ENCODE results near the gene NTRK2.

Gene NTRK2

GRCh38 chr9:84823421-84824271, 154.1 kb downstream of the NTRK2 start:
- DNase-seq (ENCODE audit: low read depth in 1 of 2, low spot score in 1 of 2), result no peak
- TF ChIP-seq JUND (IDR thresholded peaks at IDR 0.05; ENCODE audit: low read depth), result no peak
- in situ Hi-C loops (cut with HindIII; ENCODE audit: low pct_unique_long_range_greater_than_20kb, low sequenced_read_pairs), result no loop called here

GRCh38 chr9:84827216-84827765, 157.8 kb downstream of the NTRK2 start:
- TF ChIP-seq JUND (IDR thresholded peaks at IDR 0.05; ENCODE audit: low read depth), result no peak
- in situ Hi-C loops (cut with HindIII; ENCODE audit: low pct_unique_long_range_greater_than_20kb, low sequenced_read_pairs), result no loop called here
- DNase-seq (ENCODE audit: low read depth in 1 of 2, low spot score in 1 of 2), result no peak

- DNase-seq (ENCODE audit: low read depth in 1 of 2, low spot score in 1 of 2), result no peak
- no peak for TF ChIP-seq JUND (IDR thresholded peaks at IDR 0.05; ENCODE audit: low read depth)
- in situ Hi-C loops (cut with HindIII; ENCODE audit: low pct_unique_long_range_greater_than_20kb, low sequenced_read_pairs), result no loop called here
These were observed 158.5 kb downstream of the NTRK2 start for GRCh38 chr9:84828046-84828445.

- no peak for TF ChIP-seq JUND (IDR thresholded peaks at IDR 0.05; ENCODE audit: low read depth)
- DNase-seq (ENCODE audit: low read depth in 1 of 2, low spot score in 1 of 2), result no peak
- in situ Hi-C loops (cut with HindIII; ENCODE audit: low pct_unique_long_range_greater_than_20kb, low sequenced_read_pairs), result no loop called here
These were observed 159.9 kb downstream of the NTRK2 start for GRCh38 chr9:84829471-84829870.

GRCh38 chr9:84829997-84830696, 160.6 kb downstream of the NTRK2 start:
- no peak for TF ChIP-seq JUND (IDR thresholded peaks at IDR 0.05; ENCODE audit: low read depth)
- in situ Hi-C loops (cut with HindIII; ENCODE audit: low pct_unique_long_range_greater_than_20kb, low sequenced_read_pairs), result no loop called here
- DNase-seq (ENCODE audit: low read depth in 1 of 2, low spot score in 1 of 2), result no peak

GRCh38 chr9:84831377-84831776, 161.8 kb downstream of the NTRK2 start:
- no peak for DNase-seq (ENCODE audit: low read depth in 1 of 2, low spot score in 1 of 2)
- in situ Hi-C loops (cut with HindIII; ENCODE audit: low pct_unique_long_range_greater_than_20kb, low sequenced_read_pairs), result no loop called here
- no peak for TF ChIP-seq JUND (IDR thresholded peaks at IDR 0.05; ENCODE audit: low read depth)

GRCh38 chr9:84832453-84832852, 162.9 kb downstream of the NTRK2 start:
- TF ChIP-seq JUND (IDR thresholded peaks at IDR 0.05; ENCODE audit: low read depth), result no peak
- no peak for DNase-seq (ENCODE audit: low read depth in 1 of 2, low spot score in 1 of 2)
- in situ Hi-C loops (cut with HindIII; ENCODE audit: low pct_unique_long_range_greater_than_20kb, low sequenced_read_pairs), result no loop called here

- DNase-seq (ENCODE audit: low read depth in 1 of 2, low spot score in 1 of 2), result no peak
- no peak for TF ChIP-seq JUND (IDR thresholded peaks at IDR 0.05; ENCODE audit: low read depth)
- in situ Hi-C loops (cut with HindIII; ENCODE audit: low pct_unique_long_range_greater_than_20kb, low sequenced_read_pairs), result no loop called here
These were observed 164.9 kb downstream of the NTRK2 start for GRCh38 chr9:84834426-84834825.

- DNase-seq (ENCODE audit: low read depth in 1 of 2, low spot score in 1 of 2), result no peak
- no peak for TF ChIP-seq JUND (IDR thresholded peaks at IDR 0.05; ENCODE audit: low read depth)
- in situ Hi-C loops (cut with HindIII; ENCODE audit: low pct_unique_long_range_greater_than_20kb, low sequenced_read_pairs), result no loop called here
These were observed 166.2 kb downstream of the NTRK2 start for GRCh38 chr9:84835745-84836144.

- no peak for DNase-seq (ENCODE audit: low read depth in 1 of 2, low spot score in 1 of 2)
- no peak for TF ChIP-seq JUND (IDR thresholded peaks at IDR 0.05; ENCODE audit: low read depth)
- in situ Hi-C loops (cut with HindIII; ENCODE audit: low pct_unique_long_range_greater_than_20kb, low sequenced_read_pairs), result no loop called here
These were observed 169.3 kb downstream of the NTRK2 start for GRCh38 chr9:84838879-84839278.

- no peak for DNase-seq (ENCODE audit: low read depth in 1 of 2, low spot score in 1 of 2)
- in situ Hi-C loops (cut with HindIII; ENCODE audit: low pct_unique_long_range_greater_than_20kb, low sequenced_read_pairs), result no loop called here
- no peak for TF ChIP-seq JUND (IDR thresholded peaks at IDR 0.05; ENCODE audit: low read depth)
These were observed 170.0 kb downstream of the NTRK2 start for GRCh38 chr9:84839541-84839940.

GRCh38 chr9:84841931-84842330, 172.4 kb downstream of the NTRK2 start:
- no peak for TF ChIP-seq JUND (IDR thresholded peaks at IDR 0.05; ENCODE audit: low read depth)
- DNase-seq (ENCODE audit: low read depth in 1 of 2, low spot score in 1 of 2), result no peak
- in situ Hi-C loops (cut with HindIII; ENCODE audit: low pct_unique_long_range_greater_than_20kb, low sequenced_read_pairs), result no loop called here

- in situ Hi-C loops (cut with HindIII; ENCODE audit: low pct_unique_long_range_greater_than_20kb, low sequenced_read_pairs), result no loop called here
- no peak for DNase-seq (ENCODE audit: low read depth in 1 of 2, low spot score in 1 of 2)
- no peak for TF ChIP-seq JUND (IDR thresholded peaks at IDR 0.05; ENCODE audit: low read depth)
These were observed 173.8 kb downstream of the NTRK2 start for GRCh38 chr9:84843175-84843824.

Measured in T47D (cell line).